Trophoblast cell (in vitro differentiated cells and primary cell): ENCODE results near the gene U2AF2.
A peak's percentile ranks its signal among the peaks of the same experiment; 100 is the strongest.

Experiments
- DNase-seq, 2 donors: peaks; one replicate each; pipeline ENCODE4 v3.0.0-alpha.2; 2016
- H2AFZ ChIP-seq: 2 replicates; pipeline ENCODE4 v1.6.1; 2013; ENCODE audit warnings: low read length, moderate library complexity, mild to moderate bottlenecking; ENCODE audit not compliant: insufficient read depth, poor library complexity
- H2AK5ac ChIP-seq: 2 replicates; pipeline ENCODE4 v1.6.1; 2013; ENCODE audit warnings: mild to moderate bottlenecking, low read length
- H2BK120ac ChIP-seq: 2 replicates; pipeline ENCODE4 v1.6.1; 2013; ENCODE audit warnings: low read length, mild to moderate bottlenecking, moderate library complexity; ENCODE audit not compliant: insufficient read depth, poor library complexity
- H2BK12ac ChIP-seq: 2 replicates; pipeline ENCODE4 v1.6.1; 2013; ENCODE audit warnings: mild to moderate bottlenecking, low read length, moderate library complexity
- H2BK5ac ChIP-seq: 2 replicates; pipeline ENCODE4 v1.6.1; 2013; ENCODE audit warnings: low read length, low read depth, moderate library complexity, mild to moderate bottlenecking; ENCODE audit not compliant: poor library complexity
- H3K14ac ChIP-seq: 2 replicates; pipeline ENCODE4 v1.6.1; 2013; ENCODE audit warnings: mild to moderate bottlenecking, low read length
- H3K18ac ChIP-seq: 2 replicates; pipeline ENCODE4 v1.6.1; 2013; ENCODE audit warnings: mild to moderate bottlenecking, low read length
- H3K23ac ChIP-seq: 2 replicates; pipeline ENCODE4 v1.6.1; 2013; ENCODE audit warnings: low read length
- H3K27ac ChIP-seq: 2 replicates; pipeline ENCODE4 v1.5.1; 2013; ENCODE audit warnings: low read depth, mild to moderate bottlenecking, inconsistent platforms, low read length, moderate library complexity
- H3K27me3 ChIP-seq: 2 replicates; pipeline ENCODE4 v1.6.1; 2013; ENCODE audit warnings: inconsistent platforms, mild to moderate bottlenecking, low read length, moderate library complexity; ENCODE audit not compliant: insufficient read depth
- H3K36me3 ChIP-seq, 2 experiments: 1 replicate in 1 of 2; 2 replicates in 1 of 2; pipeline ENCODE4 v1.6.1; 2013; ENCODE audit warnings: low read length in 2 of 2, mild to moderate bottlenecking in 2 of 2, moderate library complexity in 1 of 2; ENCODE audit not compliant: insufficient read depth in 2 of 2, control insufficient read depth in 1 of 2
- H3K4ac ChIP-seq: 2 replicates; pipeline ENCODE4 v1.6.1; 2013; ENCODE audit warnings: low read depth, mild to moderate bottlenecking, low read length, moderate library complexity
- H3K4me1 ChIP-seq, 2 experiments: 1 replicate in 1 of 2; 2 replicates in 1 of 2; pipeline ENCODE4 v1.6.1; 2013; ENCODE audit warnings: low read length in 2 of 2, mild to moderate bottlenecking in 2 of 2, moderate library complexity in 1 of 2; ENCODE audit not compliant: insufficient read depth in 2 of 2, control insufficient read depth in 1 of 2
- H3K4me2 ChIP-seq: 2 replicates; pipeline ENCODE4 v1.6.1; 2013; ENCODE audit warnings: inconsistent platforms, mild to moderate bottlenecking, low read length, moderate library complexity
- H3K4me3 ChIP-seq: 2 replicates; pipeline ENCODE4 v1.5.1; 2013; ENCODE audit warnings: mild to moderate bottlenecking, low read depth, low read length, inconsistent platforms
- H3K79me1 ChIP-seq: one replicate; pipeline ENCODE4 v1.6.1; 2013; ENCODE audit warnings: low read length
- H3K79me2 ChIP-seq: 2 replicates; pipeline ENCODE4 v1.6.1; 2013; ENCODE audit warnings: low read length, mild to moderate bottlenecking; ENCODE audit not compliant: control insufficient read depth, insufficient read depth, poor library complexity
- H3K9ac ChIP-seq: 2 replicates; pipeline ENCODE4 v1.6.1; 2013; ENCODE audit warnings: mild to moderate bottlenecking, low read length
- H3K9me3 ChIP-seq: 2 replicates; pipeline ENCODE4 v1.6.1; 2013; ENCODE audit warnings: low read depth, mild to moderate bottlenecking, control low read depth, inconsistent platforms, low read length; ENCODE audit not compliant: insufficient read depth
- H4K12ac ChIP-seq: 2 replicates; pipeline ENCODE4 v1.6.1; 2013; ENCODE audit warnings: low read depth, mild to moderate bottlenecking, low read length, moderate library complexity
- H4K8ac ChIP-seq: 2 replicates; pipeline ENCODE4 v1.6.1; 2013; ENCODE audit warnings: low read depth, mild to moderate bottlenecking, low read length, moderate library complexity
- H4K91ac ChIP-seq: one replicate; pipeline ENCODE4 v1.6.1; 2013; ENCODE audit warnings: low read depth, mild to moderate bottlenecking, low read length, moderate library complexity
- WGBS: extraction: QIAGEN DNeasy Blood & Tissue Kit; methylation state at CpG from one replicate; pipeline ENCODE4 v1.1.7; 2013; ENCODE audit warnings: missing lambda C conversion rate; ENCODE audit not compliant: insufficient read length, insufficient coverage; ENCODE audit errors: extremely low coverage; 5-methylcytosine and 5-hydroxymethylcytosine counted together

Gene U2AF2

GRCh38 chr19:55642153-55643002 lies 12.5 kb upstream of the U2AF2 start:
- Histone ChIP-seq H3K4me2 (peak overlapping the region; percentile 97), H3K79me2 (peaks cover 20% of the 10 kb centered on the region), H3K14ac (peak overlapping the region; percentile 2), H3K27me3 (no peaks in the 10 kb centered on the region), H2AFZ (no peak overlapping the region), H3K79me1 (peaks cover 20% of the 10 kb centered on the region), H3K4me3 (peak overlapping the region; percentile 85), H4K91ac (peak overlapping the region; percentile 46), H2AK5ac (peak overlapping the region; percentile 47), H4K12ac (peak overlapping the region; percentile 28), H2BK120ac (no peak overlapping the region), H3K27ac (peak overlapping the region; percentile 23), H4K8ac (peak overlapping the region; percentile 39), H3K9ac (peak overlapping the region; percentile 30), H3K9me3 (no peaks in the 10 kb centered on the region), H3K4ac (peak overlapping the region; percentile 54), H3K4me1 (peaks cover 18 to 23% of the 10 kb centered on the region in 2 experiments), H3K23ac (no peak overlapping the region), H2BK5ac (no peak overlapping the region), H3K18ac (no peak overlapping the region), H3K36me3 (peaks cover 16% of the 10 kb centered on the region in 2 experiments), H2BK12ac (no peak overlapping the region)
- DNase-seq: peak in 1 of 2 donors; percentile 56
- WGBS: no CpG with 5 or more reads among the region's 65 CpGs

- Histone ChIP-seq H4K12ac (peak within 1 kb of the TSS; percentile 70), H3K27me3 (no peaks in the 10 kb centered on the region), H3K14ac (peak within 1 kb of the TSS; percentile 89), H3K9me3 (no peaks in the 10 kb centered on the region), H3K18ac (peak within 1 kb of the TSS; percentile 22), H2AK5ac (peak within 1 kb of the TSS; percentile 79), H3K4me3 (peak within 1 kb of the TSS; percentile 85), H4K91ac (peak within 1 kb of the TSS; percentile 69), H2BK12ac (no peak within 1 kb of the TSS), H2AFZ (peak within 1 kb of the TSS; percentile 47), H3K79me2 (peaks cover 24% of the 10 kb centered on the region), H3K23ac (no peak within 1 kb of the TSS), H2BK5ac (peak within 1 kb of the TSS; percentile 54), H2BK120ac (peak within 1 kb of the TSS; percentile 21), H4K8ac (peak within 1 kb of the TSS; percentile 85), H3K4me2 (peak within 1 kb of the TSS; percentile 97), H3K79me1 (peaks cover 27% of the 10 kb centered on the region), H3K27ac (peak within 1 kb of the TSS; percentile 48), H3K9ac (peak within 1 kb of the TSS; percentile 94), H3K4ac (peak within 1 kb of the TSS; percentile 96), H3K36me3 (peaks cover 16% of the 10 kb centered on the region in 2 experiments), H3K4me1 (peaks cover 18 to 25% of the 10 kb centered on the region in 2 experiments)
- DNase-seq: peak; percentile 51 to 76
- WGBS: no CpG with 5 or more reads among the region's 56 CpGs
Observed at GRCh38 chr19:55643003-55643886, 11.6 kb upstream of the U2AF2 start, which contains the start of gene ZNF581. Gene ZNF581, plus strand, starts transcription at chr19:55643649. Its CDS starts 923 bp downstream, at chr19:55644572.

- H3K14ac ChIP-seq: peak overlapping the region; percentile 80
- H2BK12ac ChIP-seq: no peak overlapping the region
- peaks cover 18 to 30% of the 10 kb centered on the region in 2 experiments for H3K4me1 ChIP-seq
- peak overlapping the region; percentile 87 for H3K4me2 ChIP-seq
- H3K79me1 ChIP-seq: peaks cover 31% of the 10 kb centered on the region
- no peaks in the 10 kb centered on the region for H3K27me3 ChIP-seq
- H4K8ac ChIP-seq: peak overlapping the region; percentile 85
- no peak overlapping the region for H3K23ac ChIP-seq
- DNase-seq: no peak
- H2AK5ac ChIP-seq: peak overlapping the region; percentile 79
- H3K18ac ChIP-seq: peak overlapping the region; percentile 22
- peak overlapping the region; percentile 69 for H4K91ac ChIP-seq
- H2BK5ac ChIP-seq: peak overlapping the region; percentile 37
- peaks cover 27% of the 10 kb centered on the region for H3K79me2 ChIP-seq
- peaks cover 13% of the 10 kb centered on the region in 2 experiments for H3K36me3 ChIP-seq
- peak overlapping the region; percentile 61 for H4K12ac ChIP-seq
- no peak overlapping the region for H2AFZ ChIP-seq
- H3K4me3 ChIP-seq: peak overlapping the region; percentile 85
- H3K27ac ChIP-seq: no peak overlapping the region
- H3K9ac ChIP-seq: peak overlapping the region; percentile 94
- H3K9me3 ChIP-seq: no peaks in the 10 kb centered on the region
- peak overlapping the region; percentile 96 for H3K4ac ChIP-seq
- no CpG with 5 or more reads among the region's 15 CpGs for WGBS
- H2BK120ac ChIP-seq: peak overlapping the region; percentile 21
Observed at GRCh38 chr19:55643887-55644176, 11.0 kb upstream of the U2AF2 start.

- peak overlapping the region; percentile 62 for H4K12ac ChIP-seq
Observed at GRCh38 chr19:55644191-55644833, 10.5 kb upstream of the U2AF2 start.

More at GRCh38 chr19:55644191-55644833, 10.5 kb upstream of the U2AF2 start:
- no peak for DNase-seq
- peaks cover 31% of the 10 kb centered on the region for H3K79me1 ChIP-seq
- H3K36me3 ChIP-seq: peaks cover 13% of the 10 kb centered on the region in 2 experiments
- peaks cover 18 to 32% of the 10 kb centered on the region in 2 experiments for H3K4me1 ChIP-seq
- no peak overlapping the region for H3K23ac ChIP-seq
- H2AFZ ChIP-seq: no peak overlapping the region
- H4K8ac ChIP-seq: peak overlapping the region; percentile 85
- WGBS: no CpG with 5 or more reads among the region's 12 CpGs
- peak overlapping the region; percentile 94 for H3K9ac ChIP-seq
- no peaks in the 10 kb centered on the region for H3K9me3 ChIP-seq
- H2AK5ac ChIP-seq: peak overlapping the region; percentile 79
- peak overlapping the region; percentile 21 for H2BK120ac ChIP-seq
- H2BK12ac ChIP-seq: no peak overlapping the region
- H3K18ac ChIP-seq: no peak overlapping the region
- H3K27ac ChIP-seq: no peak overlapping the region
- peak overlapping the region; percentile 69 for H4K91ac ChIP-seq
- H3K4me3 ChIP-seq: peak overlapping the region; percentile 85
- peaks cover 27% of the 10 kb centered on the region for H3K79me2 ChIP-seq
- no peaks in the 10 kb centered on the region for H3K27me3 ChIP-seq
- peak overlapping the region; percentile 96 for H3K4ac ChIP-seq
- H3K14ac ChIP-seq: peak overlapping the region; percentile 80
- peak overlapping the region; percentile 87 for H3K4me2 ChIP-seq
- peak overlapping the region; percentile 37 for H2BK5ac ChIP-seq
